SJSA1 (cell line): ENCODE measurements around the gene STIM2. TPM values are rescaled to one million over a fixed set of nuclear protein-coding genes. Genes with fewer than 3 reads are reported as not detected.

ENCODE experiments used
- DNase-seq, 2 experiments: peaks; one replicate each; pipeline ENCODE4 v3.0.0-alpha.2; 2015 to 2020; ENCODE audit warnings: low spot score in 2 of 2, low read depth in 1 of 2
- H3K27ac ChIP-seq: fragments of 250-450 bp; sonication (Bioruptor Pico); 2 replicates; pipeline ENCODE4 v1.5.1; 2020; ENCODE audit warnings: mild to moderate bottlenecking, moderate library complexity
- H3K27me3 ChIP-seq: fragments of 250-450 bp; sonication (Bioruptor Pico); replicated peaks from 2 replicates; pipeline ENCODE4 v1.5.1; 2020; ENCODE audit warnings: mild to moderate bottlenecking, moderate library complexity
- H3K36me3 ChIP-seq: fragments of 250-450 bp; sonication (Bioruptor Pico); 2 replicates; pipeline ENCODE4 v1.5.1; 2020; ENCODE audit warnings: mild to moderate bottlenecking
- H3K4me1 ChIP-seq: fragments of 250-450 bp; sonication (Bioruptor Pico); replicated peaks from 2 replicates; pipeline ENCODE4 v1.6.1; 2021; ENCODE audit warnings: mild to moderate bottlenecking
- H3K4me3 ChIP-seq: fragments of 250-450 bp; sonication (Bioruptor Pico); 2 replicates; pipeline ENCODE4 v1.5.1; 2020; ENCODE audit warnings: mild to moderate bottlenecking
- H3K9me3 ChIP-seq: fragments of 250-450 bp; sonication (Bioruptor Pico); replicated peaks from 2 replicates; pipeline ENCODE4 v1.5.1; 2020; ENCODE audit warnings: mild to moderate bottlenecking
- total RNA-seq: library from RNA; depleted of rRNA; stranded (reverse); fragments of >200 nt; shearing (Covaris generic); gene quantifications from 2 replicates; pipeline ENCODE4 v1.2.3, GENCODE V29; 2014

STIM2 gene
- total RNA-seq, 1 experiment from 2014 or later: 13.1 TPM

GRCh38 chr4:26851129-26851528, 9.5 kb upstream of the STIM2 start:
- Histone ChIP-seq H3K9me3 (no peaks in the 10 kb centered on the region), H3K27ac (no peak overlapping the region), H3K4me1 (no peaks in the 10 kb centered on the region), H3K36me3 (no peaks in the 10 kb centered on the region), H3K4me3 (no peak overlapping the region), H3K27me3 (no peaks in the 10 kb centered on the region)
- no peak for DNase-seq

GRCh38 chr4:26854701-26855100, 5.9 kb upstream of the STIM2 start:
- Histone ChIP-seq H3K9me3 (no peaks in the 10 kb centered on the region), H3K4me3 (no peak overlapping the region), H3K36me3 (no peaks in the 10 kb centered on the region), H3K27ac (no peak overlapping the region), H3K27me3 (no peaks in the 10 kb centered on the region), H3K4me1 (peaks cover 17% of the 10 kb centered on the region; the same call in 1 of the 2 replicates)
- no peak for DNase-seq

GRCh38 chr4:26856906-26857277, 3.7 kb upstream of the STIM2 start:
- peaks cover 5% of the 10 kb centered on the region; the same call in 1 of the 2 replicates for H3K36me3 ChIP-seq
- no peak overlapping the region for H3K27ac ChIP-seq
- no peaks in the 10 kb centered on the region for H3K9me3 ChIP-seq
- H3K4me3 ChIP-seq: peak overlapping the region; percentile 53
- no peak for DNase-seq
- peaks cover 20% of the 10 kb centered on the region; the same call in 1 of the 2 replicates for H3K4me1 ChIP-seq
- no peaks in the 10 kb centered on the region for H3K27me3 ChIP-seq

GRCh38 chr4:26857278-26858034, 3.2 kb upstream of the STIM2 start:
- peak; percentile 58 to 64 for DNase-seq
- H3K4me3 ChIP-seq: peak overlapping the region; percentile 53
- no peaks in the 10 kb centered on the region for H3K9me3 ChIP-seq
- no peak overlapping the region for H3K27ac ChIP-seq
- no peaks in the 10 kb centered on the region for H3K27me3 ChIP-seq
- H3K36me3 ChIP-seq: peaks cover 5% of the 10 kb centered on the region; the same call in 1 of the 2 replicates
- peaks cover 21% of the 10 kb centered on the region; the same call in 1 of the 2 replicates for H3K4me1 ChIP-seq

- Histone ChIP-seq H3K27ac (no peak overlapping the region), H3K36me3 (peaks cover 5% of the 10 kb centered on the region; the same call in 1 of the 2 replicates), H3K4me3 (peak overlapping the region; percentile 53)
These were observed 2.4 kb upstream of the STIM2 start for GRCh38 chr4:26858035-26858918.

GRCh38 chr4:26858947-26859401, 1.7 kb upstream of the STIM2 start:
- Histone ChIP-seq H3K9me3 (no peaks in the 10 kb centered on the region), H3K27me3 (no peaks in the 10 kb centered on the region), H3K4me3 (no peak overlapping the region), H3K36me3 (peaks cover 5% of the 10 kb centered on the region; the same call in 1 of the 2 replicates), H3K27ac (no peak overlapping the region), H3K4me1 (peaks cover 24% of the 10 kb centered on the region; the same call in 1 of the 2 replicates)
- DNase-seq: no peak

More at GRCh38 chr4:26858035-26858918, 2.4 kb upstream of the STIM2 start:
- no peaks in the 10 kb centered on the region for H3K9me3 ChIP-seq
- peaks cover 24% of the 10 kb centered on the region; the same call in 1 of the 2 replicates for H3K4me1 ChIP-seq
- no peak for DNase-seq
- no peaks in the 10 kb centered on the region for H3K27me3 ChIP-seq

GRCh38 chr4:26859762-26860156, 882 bp upstream of the STIM2 start:
- Histone ChIP-seq H3K27ac (no peak overlapping the region), H3K36me3 (peaks cover 5% of the 10 kb centered on the region; the same call in 1 of the 2 replicates), H3K4me1 (peaks cover 24% of the 10 kb centered on the region; the same call in 1 of the 2 replicates), H3K27me3 (no peaks in the 10 kb centered on the region), H3K4me3 (peak overlapping the region; percentile 81), H3K9me3 (no peaks in the 10 kb centered on the region)
- no peak for DNase-seq

GRCh38 chr4:26860922-26861433, 337 bp downstream of the STIM2 start:
- H3K27ac ChIP-seq: peak overlapping the region; percentile 23; the same call in 1 of the 2 replicates
- peak; percentile 40 to 65 for DNase-seq
- H3K4me3 ChIP-seq: peak overlapping the region; percentile 81
- H3K36me3 ChIP-seq: peaks cover 5% of the 10 kb centered on the region; the same call in 1 of the 2 replicates
- H3K27me3 ChIP-seq: no peaks in the 10 kb centered on the region
- H3K4me1 ChIP-seq: peaks cover 24% of the 10 kb centered on the region; the same call in 1 of the 2 replicates
- no peaks in the 10 kb centered on the region for H3K9me3 ChIP-seq

GRCh38 chr4:26861434-26862186, 969 bp downstream of the STIM2 start:
- H3K27ac ChIP-seq: peak overlapping the region; percentile 23; the same call in 1 of the 2 replicates
- DNase-seq: peak; percentile 50 to 53
- peaks cover 24% of the 10 kb centered on the region; the same call in 1 of the 2 replicates for H3K4me1 ChIP-seq
- no peaks in the 10 kb centered on the region for H3K9me3 ChIP-seq
- H3K27me3 ChIP-seq: no peaks in the 10 kb centered on the region
- H3K36me3 ChIP-seq: peaks cover 5% of the 10 kb centered on the region; the same call in 1 of the 2 replicates
- H3K4me3 ChIP-seq: peak overlapping the region; percentile 81

- Histone ChIP-seq H3K27me3 (no peaks in the 10 kb centered on the region), H3K27ac (no peak overlapping the region), H3K9me3 (no peaks in the 10 kb centered on the region), H3K4me3 (no peak overlapping the region; the same call in 1 of the 2 replicates), H3K4me1 (peaks cover 19% of the 10 kb centered on the region; the same call in 1 of the 2 replicates), H3K36me3 (peaks cover 5% of the 10 kb centered on the region; the same call in 1 of the 2 replicates)
- DNase-seq: no peak
These were observed 1.8 kb downstream of the STIM2 start for GRCh38 chr4:26862381-26862915.

GRCh38 chr4:26863512-26863911, 2.9 kb downstream of the STIM2 start:
- no peak for DNase-seq
- H3K27ac ChIP-seq: no peak overlapping the region
- H3K9me3 ChIP-seq: no peaks in the 10 kb centered on the region
- H3K4me3 ChIP-seq: no peak overlapping the region
- peaks cover 16% of the 10 kb centered on the region; the same call in 1 of the 2 replicates for H3K4me1 ChIP-seq
- H3K36me3 ChIP-seq: peaks cover 5% of the 10 kb centered on the region; the same call in 1 of the 2 replicates
- H3K27me3 ChIP-seq: no peaks in the 10 kb centered on the region

- no peak for DNase-seq
- H3K4me3 ChIP-seq: no peak overlapping the region
These were observed 4.3 kb downstream of the STIM2 start for GRCh38 chr4:26864899-26865298.

More at GRCh38 chr4:26864899-26865298, 4.3 kb downstream of the STIM2 start:
- Histone ChIP-seq H3K4me1 (peaks cover 4% of the 10 kb centered on the region; the same call in 1 of the 2 replicates), H3K27ac (no peak overlapping the region), H3K36me3 (peaks cover 5% of the 10 kb centered on the region; the same call in 1 of the 2 replicates), H3K9me3 (no peaks in the 10 kb centered on the region), H3K27me3 (no peaks in the 10 kb centered on the region)
